ENCODE measurements around the gene KRTAP10-2.

KRTAP10-2 gene

DNA sequence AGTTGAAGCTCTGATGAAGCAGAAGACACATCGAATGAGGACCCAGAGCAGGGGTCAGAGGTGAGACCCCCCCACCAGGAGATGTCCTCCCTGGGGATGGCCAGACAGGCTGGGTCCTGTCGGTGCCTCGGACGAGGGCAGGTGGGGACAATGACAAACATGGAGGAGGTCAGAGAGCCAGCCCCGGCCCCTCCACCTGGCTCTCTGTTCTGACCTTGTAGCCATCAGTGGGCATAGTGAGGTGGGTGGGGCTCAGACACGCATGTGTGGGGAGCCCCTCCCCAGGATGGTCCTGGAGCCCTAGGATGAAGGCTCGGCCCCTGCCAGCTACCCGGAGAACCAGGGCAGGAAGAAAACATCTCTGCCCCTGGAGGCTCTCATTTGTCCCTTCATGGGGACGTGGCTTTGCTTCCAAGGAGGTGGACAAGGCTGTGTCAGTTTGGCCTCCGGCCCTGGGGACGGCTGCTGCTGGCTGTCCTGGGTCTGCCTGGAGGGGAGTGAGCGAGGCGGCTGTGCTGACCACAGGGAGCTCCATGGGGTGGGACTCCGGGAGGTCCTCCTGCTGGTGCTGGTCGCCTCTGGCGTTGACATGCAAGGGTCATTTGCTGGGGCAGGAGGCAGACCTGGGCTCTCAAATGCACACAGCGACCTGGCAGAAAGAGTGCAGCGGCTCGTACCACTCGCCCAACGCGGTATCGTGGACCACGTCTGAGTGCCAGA lies 38.4 kb upstream of the KRTAP10-2 start:
- TF ChIP-seq, protein P1, sequence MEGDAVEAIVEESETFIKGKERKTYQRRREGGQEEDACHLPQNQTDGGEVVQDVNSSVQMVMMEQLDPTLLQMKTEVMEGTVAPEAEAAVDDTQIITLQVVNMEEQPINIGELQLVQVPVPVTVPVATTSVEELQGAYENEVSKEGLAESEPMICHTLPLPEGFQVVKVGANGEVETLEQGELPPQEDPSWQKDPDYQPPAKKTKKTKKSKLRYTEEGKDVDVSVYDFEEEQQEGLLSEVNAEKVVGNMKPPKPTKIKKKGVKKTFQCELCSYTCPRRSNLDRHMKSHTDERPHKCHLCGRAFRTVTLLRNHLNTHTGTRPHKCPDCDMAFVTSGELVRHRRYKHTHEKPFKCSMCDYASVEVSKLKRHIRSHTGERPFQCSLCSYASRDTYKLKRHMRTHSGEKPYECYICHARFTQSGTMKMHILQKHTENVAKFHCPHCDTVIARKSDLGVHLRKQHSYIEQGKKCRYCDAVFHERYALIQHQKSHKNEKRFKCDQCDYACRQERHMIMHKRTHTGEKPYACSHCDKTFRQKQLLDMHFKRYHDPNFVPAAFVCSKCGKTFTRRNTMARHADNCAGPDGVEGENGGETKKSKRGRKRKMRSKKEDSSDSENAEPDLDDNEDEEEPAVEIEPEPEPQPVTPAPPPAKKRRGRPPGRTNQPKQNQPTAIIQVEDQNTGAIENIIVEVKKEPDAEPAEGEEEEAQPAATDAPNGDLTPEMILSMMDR (IDR thresholded peaks at IDR 0.05; ENCODE audit: low read depth, low read length, missing control alignments): no peak

DNA sequence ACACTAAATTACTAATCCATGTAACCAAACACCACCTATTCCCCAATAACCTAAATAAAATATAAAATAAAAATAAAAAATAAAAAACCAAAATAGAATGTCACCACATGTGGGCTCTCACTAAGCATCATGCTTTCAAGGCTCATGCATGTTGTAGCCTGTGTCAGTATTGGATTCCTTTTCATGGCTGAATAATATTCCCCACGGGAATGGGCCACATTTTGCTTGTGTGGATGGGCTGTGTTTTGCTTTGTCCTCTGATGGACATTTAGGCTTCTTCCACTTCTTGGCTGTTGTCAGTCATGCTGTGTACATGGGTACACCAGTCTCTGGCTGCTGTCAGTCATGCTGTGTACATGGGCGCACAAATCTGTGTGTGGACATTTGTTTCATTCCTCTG lies 37.8 kb upstream of the KRTAP10-2 start:
- no peak overlapping the region for H3K4me3 ChIP-seq (ENCODE audit: low read depth, low read length)
- DNase-seq (ENCODE audit: low read depth): no peak
- TF ChIP-seq, protein P1 (IDR thresholded peaks at IDR 0.05; ENCODE audit: low read depth, low read length, missing control alignments): no peak

More for the DNA sequence above, 38.4 kb upstream of the KRTAP10-2 start:
- H3K4me3 ChIP-seq (ENCODE audit: low read depth, low read length): no peak overlapping the region
- no peak for DNase-seq (ENCODE audit: low read depth)

DNA sequence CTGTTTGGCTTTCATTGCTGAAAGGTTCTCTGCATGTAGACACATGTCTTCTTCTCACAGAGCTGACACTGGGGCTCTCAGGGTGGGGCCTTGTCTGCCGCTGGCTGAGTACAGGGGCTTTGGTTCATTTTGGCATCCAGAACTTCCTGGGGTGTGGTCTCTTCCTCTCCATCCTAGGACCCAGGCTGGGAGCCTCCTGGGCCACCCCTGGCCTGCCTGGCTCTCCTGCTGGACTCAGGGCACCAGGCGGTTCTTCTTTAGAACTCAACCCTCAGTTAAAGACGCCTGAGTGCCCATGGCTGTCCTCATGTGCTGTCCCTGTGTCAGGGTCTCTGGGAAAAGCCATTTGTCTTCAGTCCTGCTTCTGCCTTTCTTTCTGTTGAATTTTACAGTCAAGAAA lies 34.6 kb upstream of the KRTAP10-2 start:
- DNase-seq (ENCODE audit: low read depth): no peak
- TF ChIP-seq, protein P1 (IDR thresholded peaks at IDR 0.05; ENCODE audit: low read depth, low read length, missing control alignments): no peak
- no peak overlapping the region for H3K4me3 ChIP-seq (ENCODE audit: low read depth, low read length)

DNA sequence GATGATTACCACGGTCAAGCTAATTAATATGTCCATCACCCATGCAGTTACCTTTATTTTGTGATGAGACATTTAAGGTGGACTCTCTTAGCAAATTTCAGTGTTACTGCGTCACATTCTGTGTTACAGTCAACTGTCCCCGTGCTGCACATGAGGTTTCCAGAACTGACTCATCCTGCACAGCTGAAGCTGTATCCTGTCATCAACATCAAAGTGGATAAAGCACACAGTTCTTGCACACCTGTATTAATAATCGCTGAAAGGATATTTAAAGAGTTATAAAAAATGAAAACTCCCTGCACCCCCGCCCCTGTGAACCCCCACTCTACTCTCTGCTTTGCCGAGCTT lies 32.5 kb upstream of the KRTAP10-2 start:
- TF ChIP-seq, protein P1 (IDR thresholded peaks at IDR 0.05; ENCODE audit: low read depth, low read length, missing control alignments): no peak
- no peak for DNase-seq (ENCODE audit: low read depth)
- H3K4me3 ChIP-seq (ENCODE audit: low read depth, low read length): no peak overlapping the region

DNA sequence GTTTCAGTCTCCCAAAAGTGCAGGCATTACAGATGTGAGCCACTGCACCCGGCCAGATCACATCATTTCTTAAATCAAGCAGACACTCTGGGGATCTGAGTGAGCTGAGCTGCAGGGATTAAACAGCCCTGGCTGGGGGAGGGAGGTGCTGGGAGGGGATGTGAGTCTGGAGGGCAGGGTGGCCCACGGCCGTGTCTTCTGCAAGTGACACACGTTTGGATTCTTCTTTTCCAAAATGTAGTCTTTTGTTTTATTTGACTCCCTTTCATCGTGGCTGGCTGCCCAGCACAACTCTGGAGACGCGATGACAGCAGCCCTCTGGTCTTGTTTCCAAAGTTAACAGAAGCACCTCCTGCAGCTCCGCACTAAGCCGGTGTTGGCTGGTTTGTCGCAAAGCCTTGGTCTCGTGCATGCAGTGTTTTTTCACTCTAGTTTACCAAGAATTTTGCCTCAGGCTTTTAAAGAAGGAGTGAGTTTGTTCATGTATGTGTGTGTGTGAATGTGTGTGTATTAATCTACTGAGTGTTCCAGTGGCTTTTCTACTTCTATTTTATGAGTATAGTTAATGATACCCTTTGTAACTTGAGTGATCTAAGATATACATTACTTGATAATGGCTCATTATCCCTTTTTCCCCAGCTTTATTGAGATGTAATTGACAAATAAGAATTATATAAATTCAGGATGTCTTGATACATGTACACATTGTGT lies 31.9 kb upstream of the KRTAP10-2 start:
- no peak for DNase-seq (ENCODE audit: low read depth)
- H3K4me3 ChIP-seq (ENCODE audit: low read depth, low read length): no peak overlapping the region
- TF ChIP-seq, protein P1 (IDR thresholded peaks at IDR 0.05; ENCODE audit: low read depth, low read length, missing control alignments): no peak

DNA sequence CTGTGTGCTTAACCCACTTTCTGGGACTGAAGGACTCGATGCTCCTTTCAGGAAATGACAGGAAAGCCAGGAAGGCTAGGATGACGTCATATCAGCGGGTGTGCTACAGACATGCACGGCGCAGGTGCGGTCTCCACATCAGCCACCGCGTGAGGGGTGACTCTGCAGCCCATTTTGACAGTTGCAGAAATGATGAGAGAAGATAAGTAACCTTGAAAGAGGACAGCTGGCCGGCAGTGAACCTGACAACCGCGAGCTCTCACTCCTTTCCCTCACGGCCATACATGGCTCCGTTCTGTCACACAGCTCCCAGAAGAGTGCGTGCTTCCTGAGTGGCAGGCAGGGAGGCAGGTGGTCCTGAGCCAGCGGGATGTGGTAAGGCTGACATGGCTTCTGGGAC lies 30.8 kb upstream of the KRTAP10-2 start:
- no peak overlapping the region for H3K4me3 ChIP-seq (ENCODE audit: low read depth, low read length)
- TF ChIP-seq, protein P1 (IDR thresholded peaks at IDR 0.05; ENCODE audit: low read depth, low read length, missing control alignments): no peak
- DNase-seq (ENCODE audit: low read depth): no peak
